HuH-7 (cell line): ENCODE results near the gene TBX4.

Experiments used
- DNase-seq: peaks from one replicate; pipeline ENCODE4 v3.0.0; 2011; ENCODE audit warnings: low spot score

The TBX4 gene

DNA sequence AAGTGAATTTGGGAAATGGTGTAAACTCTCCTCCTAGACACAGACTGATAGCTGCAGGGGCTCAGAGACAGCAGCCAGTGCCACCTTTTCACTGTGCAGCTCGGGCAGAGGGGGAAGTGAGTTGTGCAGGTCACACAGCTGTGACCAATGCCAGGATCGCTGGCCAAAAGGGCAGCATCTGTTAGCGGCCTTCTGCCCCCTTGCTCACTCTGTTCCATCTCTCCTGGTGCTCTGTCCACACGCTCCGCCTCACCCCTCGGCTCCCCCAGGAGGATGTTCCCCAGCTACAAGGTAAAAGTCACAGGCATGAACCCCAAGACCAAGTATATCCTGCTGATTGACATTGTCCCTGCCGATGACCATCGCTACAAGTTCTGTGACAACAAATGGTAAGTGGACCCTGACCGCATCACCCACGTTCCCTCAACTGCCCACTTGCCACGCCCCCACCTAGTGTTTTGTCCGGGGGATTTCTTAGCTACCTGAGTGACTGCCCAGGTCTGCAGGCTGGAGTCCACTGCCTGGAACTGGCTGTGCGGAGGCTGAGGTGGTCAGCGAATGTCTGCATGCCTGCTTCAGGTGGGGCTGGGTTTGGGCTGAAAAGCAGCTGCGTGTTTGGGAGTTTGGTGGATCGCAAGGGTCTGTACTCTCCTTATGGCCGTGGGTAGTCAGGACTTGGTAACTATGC is 13.5 kb downstream of the TBX4 start:
- DNase-seq, result no peak

DNA sequence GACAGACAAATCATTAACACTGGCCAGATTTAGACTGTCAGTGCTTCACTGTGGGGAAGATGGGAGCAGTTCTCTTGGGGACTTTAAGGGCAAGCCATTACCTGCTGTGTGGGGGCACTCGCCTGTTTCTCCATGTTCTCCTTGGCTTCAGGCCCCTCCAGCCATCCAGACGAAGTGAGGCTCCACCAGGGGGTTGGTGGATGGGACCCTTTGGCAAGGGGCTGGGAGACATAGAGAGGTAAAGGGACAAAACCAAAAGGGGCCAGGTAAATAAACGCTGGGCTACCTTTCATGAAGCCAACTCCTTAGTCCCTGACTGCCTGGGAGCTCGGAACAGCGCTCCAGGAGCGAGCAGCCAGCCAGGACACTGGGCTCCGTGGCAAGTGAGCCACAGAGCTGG is 14.0 kb downstream of the TBX4 start:
- DNase-seq, result no peak

DNA sequence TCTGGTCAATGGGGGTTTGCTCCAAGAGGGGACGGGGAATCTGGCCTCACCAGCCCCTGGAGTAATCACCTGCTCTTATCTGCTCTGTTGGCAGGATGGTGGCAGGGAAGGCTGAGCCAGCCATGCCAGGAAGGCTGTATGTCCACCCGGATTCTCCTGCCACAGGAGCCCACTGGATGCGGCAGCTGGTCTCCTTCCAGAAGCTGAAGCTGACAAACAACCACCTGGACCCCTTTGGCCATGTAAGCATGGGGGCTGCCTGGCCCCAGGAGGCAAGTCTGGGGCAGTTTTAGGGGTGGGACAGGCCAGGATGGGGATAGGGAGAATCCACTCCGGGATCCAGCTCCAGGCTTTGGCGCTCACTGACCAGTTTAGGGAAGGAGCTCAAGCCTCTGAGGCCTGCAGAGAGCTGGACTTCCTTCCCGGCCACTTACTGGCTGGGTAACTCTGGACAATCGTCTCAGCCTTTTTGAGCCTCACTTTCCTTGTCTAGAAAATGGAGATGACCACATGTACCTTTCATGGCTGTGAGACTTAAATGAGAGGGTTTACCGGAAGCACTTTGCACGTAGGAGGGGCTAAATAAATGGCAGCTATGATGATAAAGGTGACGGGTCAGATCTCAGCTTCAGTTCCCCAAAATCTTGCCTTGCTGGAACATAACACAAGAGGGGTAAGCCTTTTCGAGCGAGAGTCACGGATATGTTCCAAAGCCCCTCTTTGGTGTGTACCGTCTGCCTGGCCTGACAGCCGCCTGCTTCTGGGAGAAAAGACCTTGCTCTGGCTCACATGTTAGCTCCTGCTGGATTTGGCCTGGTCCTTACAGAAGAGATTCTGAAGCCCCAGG is 15.4 kb downstream of the TBX4 start:
- peak; percentile 55 for DNase-seq

DNA sequence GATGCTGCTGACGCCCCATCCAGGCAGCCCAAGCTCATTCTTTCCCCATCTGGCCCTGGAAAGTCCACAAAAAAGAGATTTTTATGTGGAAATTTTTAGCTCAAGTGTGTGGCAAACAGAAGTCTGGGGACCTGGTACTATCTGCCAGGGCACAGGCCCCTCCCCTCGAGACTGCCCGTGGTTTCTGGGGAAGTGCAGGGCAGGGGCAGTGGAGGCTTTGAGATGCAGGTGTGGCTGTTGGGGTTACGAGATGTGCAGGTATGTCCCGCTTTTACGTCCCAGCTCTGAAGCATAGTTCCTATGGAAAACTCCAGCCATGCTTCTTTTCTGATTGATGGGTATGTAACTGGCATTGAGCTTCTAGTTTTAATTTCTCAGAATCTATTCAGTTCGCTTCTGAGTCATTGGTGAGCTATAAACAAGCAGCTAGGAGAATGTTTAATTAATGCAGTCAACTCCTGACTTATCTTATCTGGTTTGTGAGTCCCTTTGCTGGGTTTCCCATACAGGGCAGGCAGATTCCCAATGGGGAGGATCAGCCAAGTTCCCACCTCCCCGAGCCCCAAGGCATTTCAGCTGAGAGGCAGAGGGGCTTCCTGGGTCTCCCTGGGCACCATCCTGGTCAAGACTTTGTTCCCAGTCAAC is 16.2 kb downstream of the TBX4 start:
- DNase-seq, result no peak

DNA sequence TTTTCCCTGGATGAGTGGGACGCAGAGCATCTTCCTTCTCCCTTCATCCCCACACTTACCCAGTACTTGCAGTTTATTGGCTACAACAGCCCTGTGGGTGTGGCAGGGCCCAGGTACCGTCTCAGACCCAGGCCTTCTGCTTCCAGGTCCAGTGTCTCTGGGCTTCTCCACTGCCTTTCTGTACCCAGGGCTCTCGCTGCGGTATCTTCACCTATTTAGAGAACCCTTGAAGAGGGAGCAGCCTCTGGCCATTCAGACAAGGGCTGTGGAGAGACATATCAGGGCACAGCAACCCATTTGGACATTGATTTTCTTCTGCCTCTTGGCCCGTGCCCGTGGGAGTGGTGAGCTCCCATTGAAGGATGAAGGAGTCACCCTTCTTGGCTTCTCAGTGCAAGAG is 17.3 kb downstream of the TBX4 start:
- no peak for DNase-seq

DNA sequence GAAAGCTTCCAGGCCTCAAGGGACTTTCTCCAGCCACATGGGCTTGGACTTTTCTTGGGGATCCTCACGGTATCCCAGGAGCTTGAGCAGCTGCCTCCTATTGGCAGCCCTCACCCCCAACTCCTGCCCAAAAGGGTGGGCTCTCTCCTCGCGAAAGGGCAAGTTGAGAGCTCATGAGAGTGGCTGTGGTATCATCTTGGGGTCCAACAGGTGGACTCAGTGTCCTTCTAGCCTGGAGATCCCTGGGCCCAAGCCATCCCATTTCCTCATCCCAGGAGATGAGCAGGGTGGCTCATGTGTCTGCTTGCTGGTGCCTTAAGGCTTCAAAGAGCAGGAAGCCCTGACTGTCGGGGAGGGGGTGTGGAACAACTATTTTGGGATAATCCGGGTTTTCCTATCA is 17.7 kb downstream of the TBX4 start:
- DNase-seq, result no peak

DNA sequence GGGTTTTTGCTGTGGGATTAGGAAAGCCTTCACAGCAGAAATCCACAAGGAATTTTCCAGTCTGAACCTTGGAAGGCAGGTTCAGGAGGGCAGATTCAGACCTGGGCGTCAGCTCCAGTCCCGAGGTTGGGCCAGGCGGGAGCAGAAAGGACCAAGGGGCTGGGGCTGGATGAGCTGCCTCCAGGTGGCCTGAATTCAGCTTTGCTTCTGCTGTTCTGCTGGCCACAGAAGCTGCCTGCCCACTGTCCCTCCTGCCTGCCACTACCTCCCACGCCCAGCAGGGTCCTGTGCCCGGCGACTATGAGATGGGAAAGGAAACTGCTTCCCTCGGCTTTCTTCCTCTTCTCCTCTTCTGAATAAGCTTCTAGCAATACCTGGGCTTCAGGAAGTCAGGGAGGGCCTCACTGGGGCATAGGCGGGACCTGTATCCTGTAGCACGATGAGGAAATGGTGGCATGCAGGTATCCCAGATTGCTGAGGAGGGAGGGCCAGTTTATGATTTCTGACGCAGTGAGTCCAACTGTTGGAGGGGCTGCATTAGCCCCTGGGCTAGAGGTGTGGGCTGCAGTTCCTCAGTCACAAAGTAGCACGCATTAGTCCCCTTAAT is 18.4 kb downstream of the TBX4 start:
- no peak for DNase-seq

DNA sequence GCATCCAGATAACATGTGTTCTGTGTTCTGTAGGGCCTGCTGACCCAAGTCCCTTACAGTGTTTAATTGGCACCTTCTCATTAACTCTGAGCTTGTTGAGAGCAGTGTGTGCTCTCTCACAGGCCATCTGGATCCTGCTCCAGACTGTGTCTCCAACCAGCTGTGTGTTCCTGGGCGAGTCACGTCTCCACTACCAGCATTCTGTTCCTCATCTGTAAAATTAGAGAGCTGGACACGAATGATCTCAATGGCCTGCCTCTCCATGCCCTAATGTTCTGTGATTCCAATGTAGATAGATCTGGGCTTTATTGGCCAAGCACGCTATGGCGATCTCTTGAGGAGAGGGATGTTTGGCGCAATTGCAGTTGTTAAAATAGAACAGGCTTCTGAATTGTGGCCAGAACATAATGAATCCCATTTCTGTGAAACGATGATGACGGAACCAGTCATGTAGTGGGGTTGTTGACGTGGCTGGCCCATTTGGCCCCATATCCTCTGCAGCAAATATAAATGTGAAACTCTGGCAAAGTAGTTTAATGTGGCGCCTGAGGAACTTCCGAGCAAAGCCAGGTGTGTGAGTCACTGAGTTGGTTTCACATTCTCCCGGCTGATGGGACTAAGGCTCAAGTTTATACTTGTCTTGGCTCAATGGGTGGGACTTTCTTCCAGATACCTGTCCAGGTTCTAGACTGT is 22.2 kb downstream of the TBX4 start:
- DNase-seq, result no peak

DNA sequence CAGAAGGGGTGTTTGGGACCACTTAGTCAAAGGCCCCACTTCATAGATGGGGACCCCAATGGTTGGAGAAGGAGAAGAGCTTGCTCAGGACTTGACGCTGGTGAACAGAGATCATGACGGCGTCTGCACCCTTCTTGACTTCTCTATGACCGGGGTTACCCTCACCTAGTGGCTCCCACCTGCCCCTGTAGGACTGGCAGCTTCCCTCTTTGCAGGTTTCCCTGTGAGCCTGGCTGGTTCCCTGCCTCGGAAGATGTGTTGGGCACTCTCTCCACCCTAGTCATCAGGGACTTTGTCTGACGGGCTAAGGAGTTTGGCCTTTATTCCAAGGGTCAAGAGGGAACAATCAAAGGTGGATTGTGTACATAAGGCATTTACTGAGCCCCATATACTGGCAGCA is 22.7 kb downstream of the TBX4 start:
- no peak for DNase-seq

DNA sequence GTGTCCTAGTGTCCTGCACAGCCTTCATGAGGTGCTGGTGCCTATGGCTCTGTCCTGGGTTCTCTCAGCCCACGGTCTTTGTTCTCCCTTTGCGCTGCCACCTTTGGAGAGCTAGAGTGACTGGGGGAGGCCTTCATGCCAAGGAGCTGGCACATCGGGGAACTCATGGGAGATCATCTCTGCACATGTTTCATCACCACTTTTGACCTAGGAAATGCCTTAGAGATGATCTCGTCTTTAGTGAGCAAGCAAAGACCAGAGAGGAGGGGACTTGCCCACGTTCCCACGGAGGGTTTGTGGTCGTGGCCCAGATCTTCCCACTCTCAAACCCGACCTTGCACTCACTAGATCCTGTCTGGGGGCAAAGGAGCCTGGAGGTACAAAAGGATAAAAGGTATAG is 23.5 kb downstream of the TBX4 start:
- DNase-seq, result no peak

DNA sequence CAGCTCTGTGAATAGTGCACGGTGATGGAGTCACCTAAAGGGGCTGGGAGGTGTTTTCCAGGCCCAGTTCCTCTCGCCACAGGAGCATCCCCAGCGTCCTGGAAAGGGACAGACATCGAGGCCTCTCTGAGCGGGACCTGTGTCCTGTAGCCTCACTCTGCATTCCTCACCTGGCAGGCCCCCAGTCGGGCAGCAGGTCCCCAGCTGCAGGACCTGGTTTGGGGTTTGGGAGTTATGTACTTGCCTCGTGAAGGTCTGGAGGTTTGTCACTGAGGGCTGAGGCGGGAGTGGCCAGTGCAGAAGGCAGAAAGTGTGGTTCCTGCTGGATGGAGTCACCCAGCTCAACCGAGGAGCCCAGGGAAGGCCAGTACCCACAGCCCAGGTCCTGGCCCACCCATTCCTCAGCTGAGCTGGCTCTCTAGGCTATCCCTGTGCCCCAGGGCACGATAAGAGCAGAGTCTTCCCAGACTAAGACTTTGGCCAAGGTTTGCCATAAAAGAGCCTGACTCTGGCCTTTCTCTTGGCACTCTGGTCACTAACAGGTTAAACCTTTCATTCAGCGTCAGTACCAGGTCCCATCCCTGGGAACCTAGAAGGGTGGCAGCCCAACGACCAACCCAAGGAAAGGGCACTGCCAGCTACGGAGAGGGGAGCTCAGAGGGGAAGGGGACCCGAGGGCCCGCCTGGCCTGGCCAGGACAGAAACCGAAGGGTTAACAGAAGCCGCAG is 24.4 kb downstream of the TBX4 start:
- DNase-seq, result no peak

DNA sequence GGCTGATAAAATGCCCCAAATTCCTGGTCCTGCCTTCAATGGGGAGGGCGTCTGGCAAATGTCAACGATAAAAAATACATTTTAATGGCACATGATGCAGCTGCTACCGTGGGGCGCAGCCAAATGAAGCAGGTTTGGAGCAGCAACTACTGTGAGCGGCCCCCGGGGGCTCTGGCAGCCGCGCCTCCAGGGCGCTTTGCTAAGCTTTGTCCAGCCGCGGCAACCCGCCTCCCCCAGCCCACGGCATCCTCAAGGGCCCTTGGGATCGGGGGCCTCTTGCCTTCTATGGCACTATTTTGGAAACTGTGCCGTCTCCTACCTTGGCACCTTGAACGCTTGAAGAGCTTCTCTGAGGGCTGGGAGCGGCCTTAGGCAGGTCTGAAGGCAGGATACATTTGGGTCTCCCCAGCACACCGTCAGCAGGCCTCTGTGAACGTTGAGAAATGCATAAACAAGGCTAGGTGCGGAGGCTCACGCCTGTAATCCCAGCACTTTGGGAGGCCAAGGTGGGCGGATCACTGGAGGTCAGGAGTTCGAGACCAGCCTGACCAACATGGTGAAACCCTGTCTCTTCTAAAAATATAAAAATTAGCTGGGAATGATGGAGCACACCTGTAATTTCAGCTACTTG is 25.1 kb downstream of the TBX4 start:
- no peak for DNase-seq

DNA sequence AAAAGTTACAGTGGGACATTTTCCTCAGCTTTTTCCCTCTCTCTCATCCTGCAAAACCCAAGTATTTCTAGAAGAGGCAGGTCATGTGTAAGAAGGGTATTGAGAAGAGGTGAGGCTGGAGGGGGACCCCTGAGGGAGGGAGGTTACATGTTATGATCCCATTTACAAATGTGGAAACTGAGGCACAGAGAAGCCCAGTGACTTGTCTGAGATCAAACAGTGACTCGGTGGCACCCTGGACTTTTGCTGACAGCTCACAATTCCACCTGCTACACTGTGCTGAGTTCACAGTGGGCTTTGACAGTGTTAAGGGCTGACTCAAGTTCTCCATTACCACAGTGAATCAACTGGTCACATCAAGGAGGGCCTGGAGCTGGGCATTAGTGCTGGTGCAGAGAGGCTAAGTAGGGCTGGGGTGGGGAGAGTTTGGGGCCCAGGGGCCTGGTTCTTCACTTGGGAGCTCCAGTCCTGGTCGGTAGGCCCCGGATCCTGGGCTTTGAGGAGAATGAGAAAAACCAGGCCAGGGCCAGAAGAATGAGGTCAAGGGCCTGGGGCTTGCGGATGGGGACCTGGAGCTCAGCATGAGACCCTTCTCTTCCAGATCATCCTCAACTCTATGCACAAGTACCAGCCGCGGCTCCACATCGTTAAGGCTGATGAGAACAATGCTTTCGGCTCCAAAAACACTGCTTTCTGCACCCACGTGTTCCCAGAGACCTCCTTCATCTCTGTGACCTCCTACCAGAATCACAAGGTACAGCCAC is 26.0 kb downstream of the TBX4 start:
- DNase-seq, result no peak

DNA sequence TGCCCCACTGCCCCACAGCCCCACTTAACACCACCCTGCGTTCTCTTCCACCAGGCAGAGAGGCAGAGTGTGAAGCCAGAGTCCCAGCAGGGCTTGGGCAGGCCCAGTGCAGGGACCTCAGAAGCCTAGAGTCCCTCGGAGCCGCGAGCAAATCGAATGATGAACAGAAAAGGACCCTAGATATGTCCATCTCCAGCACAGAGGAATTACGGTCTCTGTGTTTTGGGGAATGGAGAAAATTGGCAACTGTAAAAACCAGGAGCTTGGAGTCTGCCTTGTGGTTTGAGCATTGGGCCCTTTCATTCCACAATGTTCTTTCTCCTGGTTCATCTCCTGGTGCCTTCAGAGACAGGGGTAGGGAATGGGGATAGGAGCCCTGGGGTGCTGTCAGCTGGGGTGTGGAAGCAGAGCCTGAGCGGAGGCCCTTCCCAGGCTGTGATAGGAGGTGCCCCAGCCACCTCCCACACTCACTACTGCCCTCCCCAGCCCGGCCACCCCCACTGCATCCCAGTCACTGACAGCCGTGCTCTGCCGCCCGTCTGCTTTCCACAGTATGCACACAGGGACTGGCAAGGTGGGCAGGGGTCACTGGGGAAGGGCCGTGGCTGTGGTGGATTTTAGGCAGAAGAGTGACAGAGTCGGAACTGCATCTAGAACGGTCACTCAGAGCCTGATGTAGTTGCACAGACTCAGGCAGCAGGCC is 26.7 kb downstream of the TBX4 start:
- DNase-seq, result no peak

DNA sequence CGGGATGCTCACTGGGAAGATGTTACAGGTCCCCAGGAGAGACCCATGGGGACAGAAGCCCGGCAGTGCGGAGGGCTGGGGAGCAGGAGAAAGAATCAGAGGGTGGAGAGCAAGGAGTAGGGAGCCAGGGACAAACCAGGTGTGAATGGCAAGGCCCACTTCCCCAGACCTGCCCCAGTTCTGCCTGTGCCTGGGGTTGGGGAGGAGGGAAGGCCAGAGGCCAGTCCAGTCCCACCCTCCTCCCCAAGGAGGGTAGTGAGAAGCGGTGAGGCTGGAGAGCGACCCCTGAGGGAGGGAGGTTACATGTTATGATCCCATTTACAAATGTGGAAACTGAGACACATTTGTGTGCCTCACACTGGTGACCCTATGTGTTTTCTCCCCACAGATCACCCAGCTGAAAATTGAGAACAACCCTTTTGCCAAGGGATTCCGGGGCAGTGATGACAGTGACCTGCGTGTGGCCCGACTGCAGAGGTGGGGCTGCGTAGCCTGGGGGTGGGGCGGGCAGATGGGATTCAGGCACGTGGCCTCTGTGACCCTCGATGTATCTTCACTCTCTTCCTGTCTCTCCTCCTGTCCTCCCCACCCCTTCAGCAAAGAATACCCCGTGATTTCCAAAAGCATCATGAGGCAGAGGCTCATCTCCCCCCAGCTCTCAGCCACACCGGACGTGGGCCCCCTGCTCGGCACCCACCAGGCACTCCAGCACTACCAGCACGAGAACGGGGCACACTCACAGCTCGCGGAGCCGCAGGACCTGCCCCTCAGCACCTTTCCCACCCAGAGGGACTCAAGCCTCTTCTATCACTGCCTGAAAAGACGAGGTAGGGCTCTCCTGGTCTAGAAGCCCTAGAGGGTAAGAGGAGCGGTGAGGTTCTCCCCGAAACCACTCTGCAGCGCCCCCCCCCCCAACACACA is 27.5 kb downstream of the TBX4 start:
- no peak for DNase-seq

DNA sequence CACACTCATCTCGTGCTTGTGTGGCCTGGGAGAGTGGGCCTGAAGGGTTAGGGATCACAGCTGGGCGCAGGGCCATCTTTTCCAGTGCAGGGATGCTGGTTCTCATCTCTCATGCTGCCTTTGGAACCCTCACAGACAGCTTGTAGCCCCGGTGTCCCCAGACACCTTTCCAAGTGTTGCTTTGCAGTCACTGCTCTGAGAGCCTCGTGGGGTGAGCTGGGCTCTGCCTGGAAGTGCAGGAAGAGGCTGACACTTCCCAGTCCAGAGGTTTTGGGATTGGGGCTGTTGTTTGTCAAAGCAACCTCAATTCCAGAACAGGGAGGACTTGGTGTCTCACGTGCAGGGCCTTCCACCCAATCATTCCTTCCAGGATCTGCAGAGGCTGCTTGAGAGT is 28.2 kb downstream of the TBX4 start:
- no peak for DNase-seq

DNA sequence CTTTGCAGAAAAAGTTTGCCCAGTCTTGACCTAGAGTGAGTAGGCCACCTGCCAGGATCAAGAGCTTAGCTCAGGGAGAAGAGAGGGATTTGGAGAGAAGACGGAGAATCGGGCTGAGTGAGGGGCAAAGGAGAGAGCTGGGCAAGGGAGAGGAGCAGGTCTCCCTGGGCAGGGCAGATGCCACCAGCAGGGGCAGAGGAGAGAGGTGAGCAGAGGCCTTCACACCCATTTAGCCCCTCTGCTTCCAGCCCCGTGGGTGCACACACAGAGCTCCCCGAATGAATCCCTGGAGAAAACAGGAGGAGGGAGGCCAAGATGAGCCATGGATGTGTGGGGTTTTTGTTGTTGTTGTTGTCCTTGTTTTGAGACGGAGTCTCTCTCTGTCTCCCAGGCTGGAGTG is 29.2 kb downstream of the TBX4 start:
- DNase-seq, result no peak

DNA sequence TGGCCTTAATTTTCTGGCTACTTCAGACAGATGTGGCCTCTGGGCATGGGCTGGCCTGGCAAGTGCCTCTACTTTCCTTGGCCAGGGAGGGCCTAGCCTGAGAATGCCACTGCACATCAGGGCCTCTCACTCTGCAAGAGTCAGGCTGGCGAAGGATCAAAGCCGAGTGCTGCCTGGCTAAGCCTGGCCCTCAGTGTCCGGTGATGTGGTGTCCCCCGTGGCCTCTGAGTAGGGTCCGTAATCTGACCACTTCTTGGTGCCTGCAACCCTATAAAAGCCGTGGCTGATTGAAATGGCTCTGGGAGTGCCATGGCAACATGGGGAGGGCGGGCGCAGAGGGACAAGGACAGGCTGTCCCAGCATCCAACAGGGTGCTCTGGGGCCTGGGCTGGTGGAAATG is 30.2 kb downstream of the TBX4 start:
- no peak for DNase-seq

DNA sequence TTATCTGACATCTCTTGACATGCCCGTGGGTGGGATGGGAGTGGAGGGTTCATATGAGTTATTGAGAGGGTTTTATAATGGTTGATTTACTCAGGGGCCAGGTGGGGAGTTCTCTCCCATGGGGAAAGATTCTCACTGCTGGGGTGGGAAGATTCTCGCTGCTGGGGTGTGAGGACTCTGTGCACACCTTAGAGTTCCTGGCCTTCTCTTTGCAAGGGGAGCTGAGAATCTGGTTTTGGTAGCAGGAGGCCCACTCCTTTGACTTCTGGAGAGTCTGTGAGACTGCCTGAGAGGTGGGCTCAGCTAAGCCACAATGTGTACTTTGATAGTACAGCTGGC is 31.5 kb downstream of the TBX4 start:
- no peak for DNase-seq
